Osteoblast (primary cell): ENCODE measurements around the gene SELENOW. TPM values are rescaled to one million over a fixed set of nuclear protein-coding genes. Genes with fewer than 3 reads are reported as not detected.
A peak's percentile ranks its signal among the peaks of the same experiment; 100 is the strongest.
"Not testable (repeated sequence)": the region's sequence is repeated elsewhere in the genome, so short reads cannot be mapped to it uniquely, and the experiment has no call there.

Experiments
- DNase-seq: peaks from one replicate; pipeline ENCODE4 v3.0.0; 2011; ENCODE audit warnings: low spot score, mixed read lengths; ENCODE audit not compliant: insufficient read length; ENCODE audit errors: missing footprints
- H2AFZ ChIP-seq: 2 replicates; pipeline ENCODE4 v1.6.0; 2011; ENCODE audit warnings: mild to moderate bottlenecking, low read length
- H3K27ac ChIP-seq: 2 replicates; pipeline ENCODE4 v1.5.1; 2011; ENCODE audit warnings: mild to moderate bottlenecking, low read depth, low read length, moderate library complexity
- H3K27me3 ChIP-seq: 2 replicates; pipeline ENCODE4 v1.6.0; 2012; ENCODE audit warnings: mild to moderate bottlenecking, control low read depth, inconsistent platforms, low read length, moderate library complexity; ENCODE audit not compliant: insufficient read depth
- H3K36me3 ChIP-seq: 2 replicates; pipeline ENCODE4 v1.5.1; 2011; ENCODE audit warnings: mild to moderate bottlenecking, low read length, control low read depth, moderate library complexity; ENCODE audit not compliant: insufficient read depth
- H3K4me1 ChIP-seq: 2 replicates; pipeline ENCODE4 v1.5.1; 2011; ENCODE audit warnings: mild to moderate bottlenecking, low read length, control low read depth, moderate library complexity; ENCODE audit not compliant: insufficient read depth
- H3K4me2 ChIP-seq: 2 replicates; pipeline ENCODE4 v1.6.0; 2011; ENCODE audit warnings: mild to moderate bottlenecking, low read length; ENCODE audit not compliant: insufficient read depth
- H3K4me3 ChIP-seq: fragments of 200-600 bp; sonication (generic); 3 replicates; pipeline ENCODE4 v1.5.1; 2012; ENCODE audit warnings: mild to moderate bottlenecking, low read length, inconsistent platforms; ENCODE audit not compliant: insufficient read depth
- H3K79me2 ChIP-seq: 2 replicates; pipeline ENCODE4 v1.6.0; 2012; ENCODE audit warnings: mild to moderate bottlenecking, low read length, control low read depth, inconsistent platforms; ENCODE audit not compliant: insufficient read depth
- H3K9me3 ChIP-seq: 2 replicates; pipeline ENCODE4 v1.5.1; 2011; ENCODE audit warnings: low read depth, low read length, control low read depth
- H4K20me1 ChIP-seq: 2 replicates; pipeline ENCODE4 v1.6.0; 2012; ENCODE audit warnings: mild to moderate bottlenecking, low read length, control low read depth; ENCODE audit not compliant: insufficient read depth
- CTCF ChIP-seq: IDR thresholded peaks from 2 replicates; pipeline ENCODE4 v1.5.1; 2011; ENCODE audit warnings: mild to moderate bottlenecking, low read depth, low read length, moderate library complexity; ENCODE audit errors: extremely low read depth
- total RNA-seq: library from RNA; depleted of rRNA; stranded (reverse); fragments of >200 nt; gene quantifications from 2 replicates; pipeline ENCODE4 v1.2.3, GENCODE V29; 2012

The SELENOW gene
- total RNA-seq, 1 donor = 76.7 TPM

GRCh38 chr19:47762151-47762550, 16.4 kb upstream of the SELENOW start:
- TF ChIP-seq CTCF = no peak
- Histone ChIP-seq H3K4me2 (no peak overlapping the region), H3K79me2 (no peaks in the 10 kb centered on the region), H3K27ac (no peak overlapping the region), H3K36me3 (peaks cover 17% of the 10 kb centered on the region), H3K4me3 (no peak overlapping the region), H3K27me3 (no peaks in the 10 kb centered on the region), H4K20me1 (peaks cover 3% of the 10 kb centered on the region), H3K4me1 (no peaks in the 10 kb centered on the region), H3K9me3 (no peaks in the 10 kb centered on the region), H2AFZ (no peak overlapping the region)
- no peak for DNase-seq

GRCh38 chr19:47762615-47763308, 15.7 kb upstream of the SELENOW start:
- no peaks in the 10 kb centered on the region for H3K4me1 ChIP-seq
- H3K9me3 ChIP-seq = no peaks in the 10 kb centered on the region
- no peak overlapping the region for H2AFZ ChIP-seq
- no peak overlapping the region for H3K4me3 ChIP-seq
- peak; percentile 68 for DNase-seq
- H3K36me3 ChIP-seq = peaks cover 11% of the 10 kb centered on the region
- H3K27ac ChIP-seq = no peak overlapping the region
- no peaks in the 10 kb centered on the region for H3K27me3 ChIP-seq
- no peak overlapping the region for H3K4me2 ChIP-seq
- TF ChIP-seq CTCF = no peak
- H4K20me1 ChIP-seq = peaks cover 3% of the 10 kb centered on the region
- no peaks in the 10 kb centered on the region for H3K79me2 ChIP-seq

- H2AFZ ChIP-seq, H3K79me2 ChIP-seq, H4K20me1 ChIP-seq, H3K4me2 ChIP-seq, H3K36me3 ChIP-seq, H3K4me1 ChIP-seq, H3K4me3 ChIP-seq, DNase-seq, H3K9me3 ChIP-seq, H3K27ac ChIP-seq, H3K27me3 ChIP-seq: not testable (repeated sequence)
Measured at GRCh38 chr19:47764705-47765104, 13.8 kb upstream of the SELENOW start.

GRCh38 chr19:47765523-47766358, 12.8 kb upstream of the SELENOW start:
- TF ChIP-seq CTCF = peak; percentile 77
- Histone ChIP-seq H3K79me2 (no peaks in the 10 kb centered on the region), H3K4me3 (no peak overlapping the region), H4K20me1 (peaks cover 3% of the 10 kb centered on the region), H3K27me3 (no peaks in the 10 kb centered on the region), H2AFZ (no peak overlapping the region), H3K4me2 (peak overlapping the region; percentile 49), H3K36me3 (no peaks in the 10 kb centered on the region), H3K27ac (no peak overlapping the region), H3K4me1 (no peaks in the 10 kb centered on the region), H3K9me3 (no peaks in the 10 kb centered on the region)
- peak; percentile 91 for DNase-seq
